ENCODE measurements around the gene PABPN1. TPM values are rescaled to one million over a fixed set of nuclear protein-coding genes. Genes with fewer than 3 reads are reported as not detected.

Gene PABPN1
- total and polyA plus RNA-seq, 9 of the 15 experiments (the other 6 are each of a cell fraction or from before 2014, with no cell fraction given), result 32.6 to 388 (median 178) TPM

DNA sequence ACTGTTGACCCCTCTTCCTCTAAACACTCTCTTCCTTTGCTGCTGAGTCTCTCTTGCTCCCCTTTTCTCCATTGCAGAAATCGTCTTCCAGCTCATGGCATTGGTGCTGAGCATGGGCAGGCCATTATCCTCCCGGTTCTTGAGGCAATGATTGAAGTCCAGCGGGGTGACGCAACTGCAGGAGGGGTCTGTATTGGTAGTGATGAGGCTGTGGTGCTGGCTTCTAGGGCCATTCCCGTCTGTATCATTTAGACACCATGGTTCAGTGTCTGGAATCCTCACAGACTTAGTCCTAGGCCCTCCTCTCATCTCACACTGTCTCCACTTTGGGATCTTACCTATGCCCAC, 32.1 kb downstream of the PABPN1 start (continued):
- TF ChIP-seq CHAMP1 (IDR thresholded peaks at IDR 0.05) (no peak), HLTF (IDR thresholded peaks at IDR 0.05) (no peak)

DNA sequence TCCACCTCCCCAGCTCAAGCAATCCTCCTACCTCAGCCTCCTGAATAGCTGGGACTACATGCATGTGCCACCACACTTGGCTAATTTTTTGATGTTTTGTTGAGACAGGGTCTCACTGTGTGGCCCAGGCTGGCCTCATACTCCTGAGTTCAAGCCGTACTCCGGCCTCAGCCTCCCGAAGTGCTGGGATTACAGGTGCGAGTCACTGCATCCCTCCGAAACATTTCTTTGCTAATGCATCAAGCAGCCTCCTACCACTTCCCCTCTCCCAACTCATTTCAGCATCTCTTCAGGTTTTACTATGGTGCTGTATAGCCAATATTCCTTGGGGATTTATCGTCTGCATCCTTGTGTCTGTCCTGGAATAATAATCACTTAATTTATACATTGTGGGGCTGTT, 33.7 kb downstream of the PABPN1 start:
- in situ Hi-C loops (cut with MboI), result no loop called here
- no peak for FAIRE-seq
- Histone ChIP-seq H4K20me1 (replicated peaks; ENCODE audit: control insufficient read depth, insufficient read depth, low read length) (no peaks in the 10 kb centered on the region; the same call in 1 of the 2 replicates), H2AFZ (ENCODE audit: low read depth, low read length) (no peak overlapping the region), H3K36me3 (ENCODE audit: control insufficient read depth, insufficient read depth, low read length) (no peaks in the 10 kb centered on the region), H3K4me2 (ENCODE audit: insufficient read depth, low read length) (no peak overlapping the region), H3K27ac (ENCODE audit: extremely low read depth, low read depth, low read length) (no peak overlapping the region), H3K4me1 (replicated peaks in 1 of 2; ENCODE audit: control insufficient read depth in 2 of 2, insufficient read depth in 2 of 2, low read length in 2 of 2) (peaks cover 0 to 13% of the 10 kb centered on the region in 2 experiments; a peak in 3 of 5 replicates), H3K9ac (ENCODE audit: insufficient read depth in 1 of 2, low read depth in 2 of 2, low read length in 2 of 2) (no peak overlapping the region), H3K79me2 (ENCODE audit: control insufficient read depth, insufficient read depth, low read length) (no peaks in the 10 kb centered on the region), H3K4me3 (no peak overlapping the region), H3K9me1 (ENCODE audit: control insufficient read depth, insufficient read depth, low read length) (no peaks in the 10 kb centered on the region), H3K27me3 (ENCODE audit: control insufficient read depth in 2 of 2, insufficient read depth in 2 of 2, low read length in 2 of 2) (peaks cover 17 to 53% of the 10 kb centered on the region in 2 experiments), H3K9me3 (replicated peaks; ENCODE audit: control insufficient read depth, insufficient read depth, low read depth, low read length) (no peaks in the 10 kb centered on the region)
- no peak for DNase-seq (ENCODE audit: extremely low read depth in 1 of 4, low spot score in 3 of 4)
- TF ChIP-seq RNF2 (IDR thresholded peaks at IDR 0.05) (no peak), COPS2 (conservative IDR thresholded peaks at IDR 0.05) (no peak), CBX3 (IDR thresholded peaks at IDR 0.05; ENCODE audit: borderline replicate concordance in 1 of 2, low read length in 2 of 2) (no peak), SAFB2 (IDR thresholded peaks at IDR 0.05; ENCODE audit: borderline replicate concordance, low read depth, low read length, severe bottlenecking) (no peak), GTF2F1 (IDR thresholded peaks at IDR 0.05; ENCODE audit: low read depth, low read length) (no peak), JUN (IDR thresholded peaks at IDR 0.05; ENCODE audit: borderline replicate concordance, low read depth, low read length) (no peak), JUN (CRISPR knock-in tag; IDR thresholded peaks at IDR 0.05; ENCODE audit: borderline replicate concordance) (no peak), SMC3 (conservative IDR thresholded peaks at IDR 0.05; ENCODE audit: insufficient read depth, low read depth, low read length) (no peak), TBL1XR1 (IDR thresholded peaks at IDR 0.05; ENCODE audit: low read length in 2 of 2) (no peak), HOXB6 (CRISPR knock-in tag; IDR thresholded peaks at IDR 0.05; ENCODE audit: borderline replicate concordance) (no peak), YBX1 (IDR thresholded peaks at IDR 0.05) (no peak), MYC (IDR thresholded peaks at IDR 0.05; ENCODE audit: low read depth, low read length) (no peak), MYC (CRISPR knock-in tag; IDR thresholded peaks at IDR 0.05; ENCODE audit: borderline replicate concordance, low read depth) (no peak)
- TF ChIP-seq, protein P1, sequence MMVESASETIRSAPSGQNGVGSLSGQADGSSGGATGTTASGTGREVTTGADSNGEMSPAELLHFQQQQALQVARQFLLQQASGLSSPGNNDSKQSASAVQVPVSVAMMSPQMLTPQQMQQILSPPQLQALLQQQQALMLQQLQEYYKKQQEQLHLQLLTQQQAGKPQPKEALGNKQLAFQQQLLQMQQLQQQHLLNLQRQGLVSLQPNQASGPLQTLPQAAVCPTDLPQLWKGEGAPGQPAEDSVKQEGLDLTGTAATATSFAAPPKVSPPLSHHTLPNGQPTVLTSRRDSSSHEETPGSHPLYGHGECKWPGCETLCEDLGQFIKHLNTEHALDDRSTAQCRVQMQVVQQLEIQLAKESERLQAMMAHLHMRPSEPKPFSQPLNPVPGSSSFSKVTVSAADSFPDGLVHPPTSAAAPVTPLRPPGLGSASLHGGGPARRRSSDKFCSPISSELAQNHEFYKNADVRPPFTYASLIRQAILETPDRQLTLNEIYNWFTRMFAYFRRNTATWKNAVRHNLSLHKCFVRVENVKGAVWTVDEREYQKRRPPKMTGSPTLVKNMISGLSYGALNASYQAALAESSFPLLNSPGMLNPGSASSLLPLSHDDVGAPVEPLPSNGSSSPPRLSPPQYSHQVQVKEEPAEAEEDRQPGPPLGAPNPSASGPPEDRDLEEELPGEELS (CRISPR knock-in tag; IDR thresholded peaks at IDR 0.05; ENCODE audit: borderline replicate concordance), result no peak
- TF ChIP-seq, protein P2, sequence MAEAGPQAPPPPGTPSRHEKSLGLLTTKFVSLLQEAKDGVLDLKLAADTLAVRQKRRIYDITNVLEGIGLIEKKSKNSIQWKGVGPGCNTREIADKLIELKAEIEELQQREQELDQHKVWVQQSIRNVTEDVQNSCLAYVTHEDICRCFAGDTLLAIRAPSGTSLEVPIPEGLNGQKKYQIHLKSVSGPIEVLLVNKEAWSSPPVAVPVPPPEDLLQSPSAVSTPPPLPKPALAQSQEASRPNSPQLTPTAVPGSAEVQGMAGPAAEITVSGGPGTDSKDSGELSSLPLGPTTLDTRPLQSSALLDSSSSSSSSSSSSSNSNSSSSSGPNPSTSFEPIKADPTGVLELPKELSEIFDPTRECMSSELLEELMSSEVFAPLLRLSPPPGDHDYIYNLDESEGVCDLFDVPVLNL (CRISPR knock-in tag; IDR thresholded peaks at IDR 0.05; ENCODE audit: low read depth), result no peak
- 7% methylated on average over 6 of the region's 6 CpGs for WGBS (ENCODE audit: insufficient coverage, low coverage, missing lambda C conversion rate)
- ATAC-seq, result no peak
- CTCF ChIA-PET (ENCODE audit: low intra/inter-chr PET ratio), result no interaction called here
- POLR2A ChIA-PET, result interaction anchor here (0.7 kb wide), 1 partner anchor 9 kb away, joined by 3 read pairs; no protein-coding TSS in a partner anchor
- no TSS peak for BruUV-seq (replicated peaks)
- intact Hi-C loops (cut with micrococcal nuclease), result no loop called here

Data from K562 (cell line).